HepG2 (cell line): ENCODE measurements around the gene FMNL2. TPM values are rescaled to one million over a fixed set of nuclear protein-coding genes. Genes with fewer than 3 reads are reported as not detected.

ENCODE experiments used
- CBFB ChIP-seq: sonication (generic); formaldehyde crosslinking; IDR thresholded peaks from 2 replicates; pipeline ENCODE4 v1.4.0; 2020; ENCODE audit warnings: missing genetic modification reagents
- E2F1 ChIP-seq: sonication (generic); formaldehyde crosslinking; IDR thresholded peaks from 2 replicates; pipeline ENCODE4 v1.5.0; 2020; ENCODE audit warnings: missing genetic modification reagents
- ELF3 ChIP-seq: IDR thresholded peaks from 2 replicates; pipeline ENCODE4 v1.6.1; 2016; ENCODE audit warnings: missing genetic modification reagents, missing compliant biosample characterization
- HMGXB3 ChIP-seq: sonication (generic); formaldehyde crosslinking; IDR thresholded peaks from 2 replicates; pipeline ENCODE4 v1.4.0; 2020; ENCODE audit warnings: missing genetic modification reagents, borderline replicate concordance
- HOXA9 ChIP-seq: sonication (generic); formaldehyde crosslinking; IDR thresholded peaks from 2 replicates; pipeline ENCODE4 v1.8.1; 2022; ENCODE audit warnings: missing genetic modification reagents, mild to moderate bottlenecking, moderate library complexity, borderline replicate concordance
- NKX3-1 ChIP-seq: sonication (generic); formaldehyde crosslinking; IDR thresholded peaks from 2 replicates; pipeline ENCODE4 v1.5.0; 2020; ENCODE audit warnings: missing genetic modification reagents
- ZNF274 ChIP-seq: sonication (generic); formaldehyde crosslinking; IDR thresholded peaks from 2 replicates; pipeline ENCODE4 v1.5.1; 2020; ENCODE audit warnings: mild to moderate bottlenecking, missing genetic modification reagents
- ZNF362 ChIP-seq: sonication (generic); formaldehyde crosslinking; IDR thresholded peaks from 2 replicates; pipeline ENCODE4 v1.4.0; 2020; ENCODE audit warnings: missing genetic modification reagents, mild to moderate bottlenecking, borderline replicate concordance
- ZNF615 ChIP-seq: sonication (generic); formaldehyde crosslinking; IDR thresholded peaks from 2 replicates; pipeline ENCODE4 v1.5.0; 2020; ENCODE audit warnings: mild to moderate bottlenecking, missing genetic modification reagents, borderline replicate concordance
- ZSCAN29 ChIP-seq: sonication (generic); formaldehyde crosslinking; conservative IDR thresholded peaks from 2 replicates; pipeline ENCODE4 v1.4.0; 2020; ENCODE audit warnings: mild to moderate bottlenecking, missing genetic modification reagents
- polyA plus RNA-seq, 8 experiments: library from polyadenylated mRNA; depleted of rRNA in 3 of 8; stranded (reverse) in 7 of 8; unstranded in 1 of 8; fragments of >200 nt; fragmentation: Illumina TruSeq in 4 of 8; extraction: Trizol in 4 of 8; gene quantifications; 2 replicates each; pipeline versions ENCODE4 v1.2.1 to v1.2.3, GENCODE V29; 2011 to 2016; ENCODE audit warnings: low read depth in 4 of 8, missing spikeins in 1 of 8, mixed read lengths in 1 of 8; ENCODE audit not compliant: insufficient read depth in 1 of 8
- total RNA-seq, 5 experiments: library from RNA; depleted of rRNA; stranded (reverse); fragments of >200 nt; fragmentation: Illumina TruSeq; extraction: Trizol; gene quantifications; 2 replicates each; pipeline ENCODE4 v1.2.3, GENCODE V29; 2016; ENCODE audit warnings: low read depth in 1 of 5
- TF ChIP-seq, protein P1 (sequence below): sonication (generic); formaldehyde crosslinking; IDR thresholded peaks from 2 replicates; pipeline ENCODE4 v1.5.1; 2020; ENCODE audit warnings: mild to moderate bottlenecking, missing genetic modification reagents
- TF ChIP-seq, protein P2 (sequence below): sonication (generic); formaldehyde crosslinking; IDR thresholded peaks from 2 replicates; pipeline ENCODE4 v1.4.0; 2020; ENCODE audit warnings: mild to moderate bottlenecking, missing genetic modification reagents, borderline replicate concordance

The FMNL2 gene
- total and polyA plus RNA-seq, 2 of the 13 experiments (the other 11 are each of a cell fraction or from before 2014, with no cell fraction given): 66.5 to 67.7 TPM

GRCh38 chr2:152405206-152406118 is 70.5 kb downstream of the FMNL2 start (continued):
- TF ChIP-seq HMGXB3 (CRISPR knock-in tag) (0 out of 2 replicates have a peak, but pooled peaks have one; percentile 30), CBFB (CRISPR knock-in tag) (peak; percentile 86), ELF3 (CRISPR knock-in tag) (peak; percentile 99), ZNF615 (CRISPR knock-in tag) (no peak), ZNF362 (CRISPR knock-in tag) (peak; percentile 78; the same call in 1 of the 2 replicates), ZSCAN29 (CRISPR knock-in tag) (peak; percentile 79; the same call in 1 of the 2 replicates), HOXA9 (CRISPR knock-in tag) (no peak), ZNF274 (no peak), E2F1 (no peak), NKX3-1 (CRISPR knock-in tag) (no peak)
- TF ChIP-seq, protein P1, sequence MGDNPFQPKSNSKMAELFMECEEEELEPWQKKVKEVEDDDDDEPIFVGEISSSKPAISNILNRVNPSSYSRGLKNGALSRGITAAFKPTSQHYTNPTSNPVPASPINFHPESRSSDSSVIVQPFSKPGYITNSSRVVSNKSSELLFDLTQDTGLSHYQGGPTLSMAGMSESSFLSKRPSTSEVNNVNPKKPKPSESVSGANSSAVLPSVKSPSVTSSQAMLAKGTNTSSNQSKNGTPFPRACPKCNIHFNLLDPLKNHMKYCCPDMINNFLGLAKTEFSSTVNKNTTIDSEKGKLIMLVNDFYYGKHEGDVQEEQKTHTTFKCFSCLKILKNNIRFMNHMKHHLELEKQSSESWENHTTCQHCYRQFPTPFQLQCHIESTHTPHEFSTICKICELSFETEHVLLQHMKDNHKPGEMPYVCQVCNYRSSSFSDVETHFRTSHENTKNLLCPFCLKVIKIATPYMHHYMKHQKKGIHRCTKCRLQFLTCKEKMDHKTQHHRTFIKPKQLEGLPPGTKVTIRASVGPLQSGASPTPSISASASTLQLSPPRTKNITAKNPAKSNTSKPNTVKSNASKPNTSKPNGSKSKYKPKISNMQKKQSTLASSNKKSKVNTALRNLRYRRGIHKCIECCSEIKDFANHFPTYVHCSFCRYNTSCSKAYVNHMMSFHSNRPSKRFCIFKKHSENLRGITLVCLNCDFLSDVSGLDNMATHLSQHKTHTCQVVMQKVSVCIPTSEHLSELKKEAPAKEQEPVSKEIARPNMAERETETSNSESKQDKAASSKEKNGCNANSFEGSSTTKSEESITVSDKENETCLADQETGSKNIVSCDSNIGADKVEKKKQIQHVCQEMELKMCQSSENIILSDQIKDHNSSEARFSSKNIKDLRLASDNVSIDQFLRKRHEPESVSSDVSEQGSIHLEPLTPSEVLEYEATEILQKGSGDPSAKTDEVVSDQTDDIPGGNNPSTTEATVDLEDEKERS (CRISPR knock-in tag): peak; percentile 99
- TF ChIP-seq, protein P2, sequence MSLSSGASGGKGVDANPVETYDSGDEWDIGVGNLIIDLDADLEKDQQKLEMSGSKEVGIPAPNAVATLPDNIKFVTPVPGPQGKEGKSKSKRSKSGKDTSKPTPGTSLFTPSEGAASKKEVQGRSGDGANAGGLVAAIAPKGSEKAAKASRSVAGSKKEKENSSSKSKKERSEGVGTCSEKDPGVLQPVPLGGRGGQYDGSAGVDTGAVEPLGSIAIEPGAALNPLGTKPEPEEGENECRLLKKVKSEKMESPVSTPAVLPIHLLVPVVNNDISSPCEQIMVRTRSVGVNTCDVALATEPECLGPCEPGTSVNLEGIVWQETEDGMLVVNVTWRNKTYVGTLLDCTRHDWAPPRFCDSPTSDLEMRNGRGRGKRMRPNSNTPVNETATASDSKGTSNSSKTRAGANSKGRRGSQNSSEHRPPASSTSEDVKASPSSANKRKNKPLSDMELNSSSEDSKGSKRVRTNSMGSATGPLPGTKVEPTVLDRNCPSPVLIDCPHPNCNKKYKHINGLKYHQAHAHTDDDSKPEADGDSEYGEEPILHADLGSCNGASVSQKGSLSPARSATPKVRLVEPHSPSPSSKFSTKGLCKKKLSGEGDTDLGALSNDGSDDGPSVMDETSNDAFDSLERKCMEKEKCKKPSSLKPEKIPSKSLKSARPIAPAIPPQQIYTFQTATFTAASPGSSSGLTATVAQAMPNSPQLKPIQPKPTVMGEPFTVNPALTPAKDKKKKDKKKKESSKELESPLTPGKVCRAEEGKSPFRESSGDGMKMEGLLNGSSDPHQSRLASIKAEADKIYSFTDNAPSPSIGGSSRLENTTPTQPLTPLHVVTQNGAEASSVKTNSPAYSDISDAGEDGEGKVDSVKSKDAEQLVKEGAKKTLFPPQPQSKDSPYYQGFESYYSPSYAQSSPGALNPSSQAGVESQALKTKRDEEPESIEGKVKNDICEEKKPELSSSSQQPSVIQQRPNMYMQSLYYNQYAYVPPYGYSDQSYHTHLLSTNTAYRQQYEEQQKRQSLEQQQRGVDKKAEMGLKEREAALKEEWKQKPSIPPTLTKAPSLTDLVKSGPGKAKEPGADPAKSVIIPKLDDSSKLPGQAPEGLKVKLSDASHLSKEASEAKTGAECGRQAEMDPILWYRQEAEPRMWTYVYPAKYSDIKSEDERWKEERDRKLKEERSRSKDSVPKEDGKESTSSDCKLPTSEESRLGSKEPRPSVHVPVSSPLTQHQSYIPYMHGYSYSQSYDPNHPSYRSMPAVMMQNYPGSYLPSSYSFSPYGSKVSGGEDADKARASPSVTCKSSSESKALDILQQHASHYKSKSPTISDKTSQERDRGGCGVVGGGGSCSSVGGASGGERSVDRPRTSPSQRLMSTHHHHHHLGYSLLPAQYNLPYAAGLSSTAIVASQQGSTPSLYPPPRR (CRISPR knock-in tag): peak; percentile 74; the same call in 1 of the 2 replicates
